Left lung (tissue), 10 donors: ENCODE results near the gene EMC1. TPM values are rescaled to one million over a fixed set of nuclear protein-coding genes. Genes with fewer than 3 reads are reported as not detected.
A peak's percentile ranks its signal among the peaks of the same experiment; 100 is the strongest.
"Not testable (repeated sequence)": the region's sequence is repeated elsewhere in the genome, so short reads cannot be mapped to it uniquely, and the experiment has no call there.

Experiments
- ATAC-seq: fragments of 200-7000 bp; cut with Tn5 transposase; one replicate; pipeline ENCODE4 v1.9.1; 2020; ENCODE audit warnings: moderate library complexity
- DNase-seq, 4 donors: peaks; one replicate each; pipeline ENCODE4 v3.0.0-alpha.2; 2013 to 2020
- H3K27ac ChIP-seq, 2 donors: fragments of 200-600 bp; sonication (generic) in 1 of 2; one replicate each; pipeline versions ENCODE4 v1.5.0 to v1.8.0; 2020 to 2021
- H3K27me3 ChIP-seq, 2 donors: fragments of 200-600 bp; sonication (generic) in 1 of 2; one replicate each; pipeline versions ENCODE4 v1.5.0 to v1.8.0; 2020 to 2021
- H3K36me3 ChIP-seq, 2 donors: fragments of 200-600 bp; sonication (generic) in 1 of 2; one replicate each; pipeline versions ENCODE4 v1.5.0 to v1.8.0; 2020 to 2021
- H3K4me1 ChIP-seq, 2 donors: fragments of 200-600 bp; one replicate each; pipeline ENCODE4 v1.8.0; 2021
- H3K4me3 ChIP-seq, 2 donors: fragments of 200-600 bp; sonication (generic) in 1 of 2; one replicate each; pipeline versions ENCODE4 v1.5.0 to v1.8.0; 2020 to 2021; ENCODE audit warnings: mild to moderate bottlenecking in 1 of 2
- H3K9me3 ChIP-seq, 2 donors: fragments of 200-600 bp; sonication (generic) in 1 of 2; one replicate each; pipeline versions ENCODE4 v1.5.0 to v1.8.0; 2020 to 2021
- intact Hi-C, 2 donors: fragments of 100-400 bp; cut with DNase I; formaldehyde crosslinking; loops; one replicate each; pipeline versions ENCODE4 v1.11.2 to v1.14.2; 2022
- polyA plus RNA-seq, 6 donors: library from polyadenylated mRNA; unstranded; fragments of 120-200 nt; gene quantifications; one replicate each; pipeline ENCODE4 v1.2.1, GENCODE V29; 2013; ENCODE audit not compliant: insufficient read length in 6 of 6
- total RNA-seq, 2 donors: library from RNA; stranded (reverse); fragmentation: NEBNext Ultra II Directional; extraction: Animal tissue kit (Norgen Biotek cat#: 25700); gene quantifications; one replicate each; pipeline ENCODE4 v1.2.1, GENCODE V29; 2021
- TF ChIP-seq, protein P1 (sequence below), 2 donors: fragments of 200-600 bp; sonication (generic) in 1 of 2; IDR thresholded peaks; one replicate each; pipeline versions ENCODE4 v1.5.0 to v1.8.0; 2021; ENCODE audit warnings: antibody characterized with exemption in 2 of 2
- donor health status: DM: no; HTN: yes; CAD: no.
- donor health status: DM: no; HTN: no; CAD: no.

EMC1 gene
- total and polyA plus RNA-seq, 8 donors: 43.7 to 55.5 (median 52.4) TPM

DNA sequence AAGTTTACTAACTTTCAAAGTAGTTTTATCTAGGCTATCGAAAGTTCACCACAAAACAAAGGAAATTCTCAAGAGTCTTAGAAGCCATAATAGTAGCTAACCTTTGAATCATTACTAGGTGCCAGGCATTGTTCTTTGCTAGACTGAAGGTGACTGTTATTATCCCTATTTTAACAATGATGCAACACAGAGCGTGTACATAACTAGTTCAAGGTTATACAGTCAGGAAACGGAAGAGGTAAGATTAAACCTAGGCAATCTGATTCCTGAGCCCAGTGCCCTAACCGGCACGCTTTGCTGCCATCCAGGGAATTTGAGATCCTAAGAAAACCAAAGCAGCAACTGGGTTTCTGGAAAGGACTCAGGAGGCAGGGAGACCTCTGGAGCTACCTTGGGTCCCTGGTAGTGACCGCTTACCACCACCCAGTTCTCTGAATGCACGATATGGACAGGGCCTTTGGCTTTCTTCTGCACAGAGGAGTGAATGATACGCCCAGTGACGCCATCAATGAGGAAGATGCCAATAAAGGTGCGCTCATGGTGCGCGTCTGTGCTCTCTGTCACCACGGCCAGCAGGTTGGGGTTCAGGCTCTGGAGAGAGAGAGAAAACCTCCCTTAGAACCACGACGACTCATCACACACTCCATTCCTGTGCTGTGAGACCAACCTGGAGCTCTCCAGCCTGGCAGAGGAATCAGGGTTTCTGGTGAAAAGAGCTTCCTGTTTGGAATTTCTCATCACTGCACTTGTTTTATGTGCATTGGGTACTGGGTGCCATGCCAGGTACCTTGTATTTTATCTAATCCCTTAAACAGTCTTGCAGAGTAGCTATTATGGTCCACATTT lies 28.1 kb downstream of the EMC1 start:
- H3K9me3 ChIP-seq: no peaks in the 10 kb centered on the region
- peaks cover 0 to 14% of the 10 kb centered on the region in 2 donors for H3K4me1 ChIP-seq
- H3K27me3 ChIP-seq: no peaks in the 10 kb centered on the region
- intact Hi-C loops: no loop called here
- no peak overlapping the region for H3K27ac ChIP-seq
- peaks cover 0 to 99% of the 10 kb centered on the region in 2 donors for H3K36me3 ChIP-seq
- TF ChIP-seq, protein P1, sequence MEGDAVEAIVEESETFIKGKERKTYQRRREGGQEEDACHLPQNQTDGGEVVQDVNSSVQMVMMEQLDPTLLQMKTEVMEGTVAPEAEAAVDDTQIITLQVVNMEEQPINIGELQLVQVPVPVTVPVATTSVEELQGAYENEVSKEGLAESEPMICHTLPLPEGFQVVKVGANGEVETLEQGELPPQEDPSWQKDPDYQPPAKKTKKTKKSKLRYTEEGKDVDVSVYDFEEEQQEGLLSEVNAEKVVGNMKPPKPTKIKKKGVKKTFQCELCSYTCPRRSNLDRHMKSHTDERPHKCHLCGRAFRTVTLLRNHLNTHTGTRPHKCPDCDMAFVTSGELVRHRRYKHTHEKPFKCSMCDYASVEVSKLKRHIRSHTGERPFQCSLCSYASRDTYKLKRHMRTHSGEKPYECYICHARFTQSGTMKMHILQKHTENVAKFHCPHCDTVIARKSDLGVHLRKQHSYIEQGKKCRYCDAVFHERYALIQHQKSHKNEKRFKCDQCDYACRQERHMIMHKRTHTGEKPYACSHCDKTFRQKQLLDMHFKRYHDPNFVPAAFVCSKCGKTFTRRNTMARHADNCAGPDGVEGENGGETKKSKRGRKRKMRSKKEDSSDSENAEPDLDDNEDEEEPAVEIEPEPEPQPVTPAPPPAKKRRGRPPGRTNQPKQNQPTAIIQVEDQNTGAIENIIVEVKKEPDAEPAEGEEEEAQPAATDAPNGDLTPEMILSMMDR (IDR thresholded peaks at IDR 0.05): no peak
- no peak for DNase-seq
- ATAC-seq: no peak
- no peak overlapping the region for H3K4me3 ChIP-seq

DNA sequence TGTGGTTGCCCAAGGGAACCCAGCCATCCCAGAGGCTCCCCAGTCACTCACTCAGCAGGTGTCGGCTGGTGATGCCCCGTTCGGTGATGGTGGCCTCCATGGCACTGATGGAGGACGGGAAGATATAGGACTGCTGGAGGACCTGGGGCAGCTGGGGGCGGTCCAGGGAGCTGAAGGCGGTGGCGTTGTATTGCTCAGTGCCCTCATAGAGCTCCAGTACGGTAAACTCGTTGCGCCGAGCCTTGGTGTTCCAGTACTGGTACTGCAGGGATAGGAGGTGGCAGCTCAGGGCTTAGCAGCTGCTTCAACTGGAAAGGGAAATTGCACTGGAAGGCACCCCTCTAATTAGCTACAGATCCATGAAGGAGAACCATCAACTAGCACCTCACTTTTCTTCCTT lies 28.8 kb downstream of the EMC1 start:
- peaks cover 0 to 14% of the 10 kb centered on the region in 2 donors for H3K4me1 ChIP-seq
- H3K27me3 ChIP-seq: no peaks in the 10 kb centered on the region
- DNase-seq (no peak), ATAC-seq (no peak)
- H3K4me3 ChIP-seq: no peak overlapping the region
- no peak overlapping the region for H3K27ac ChIP-seq
- H3K9me3 ChIP-seq: no peaks in the 10 kb centered on the region
- TF ChIP-seq, protein P1 (IDR thresholded peaks at IDR 0.05): no peak
- intact Hi-C loops: no loop called here
- peaks cover 0 to 99% of the 10 kb centered on the region in 2 donors for H3K36me3 ChIP-seq

DNA sequence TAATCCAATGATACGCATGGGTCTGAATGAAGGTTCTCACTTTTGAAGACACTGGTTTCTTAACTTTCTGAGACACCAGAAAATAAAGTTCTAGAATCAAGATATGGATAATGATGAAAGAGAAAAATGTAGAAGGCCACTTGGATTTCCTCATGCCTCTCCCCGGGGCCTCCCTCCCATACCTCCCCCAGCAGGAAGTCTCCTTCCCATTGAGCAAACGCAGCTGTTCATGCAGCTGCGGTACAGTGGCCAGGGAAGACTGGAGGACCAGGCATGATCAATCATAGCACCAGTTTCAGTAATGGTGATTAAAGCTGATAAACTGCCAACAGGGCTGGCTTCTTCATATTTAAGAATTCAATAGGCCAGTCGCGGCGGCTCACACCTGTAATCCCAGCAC lies 30.3 kb downstream of the EMC1 start:
- H3K36me3 ChIP-seq: peaks cover 0 to 98% of the 10 kb centered on the region in 2 donors
- TF ChIP-seq, protein P1 (IDR thresholded peaks at IDR 0.05): no peak

DNA sequence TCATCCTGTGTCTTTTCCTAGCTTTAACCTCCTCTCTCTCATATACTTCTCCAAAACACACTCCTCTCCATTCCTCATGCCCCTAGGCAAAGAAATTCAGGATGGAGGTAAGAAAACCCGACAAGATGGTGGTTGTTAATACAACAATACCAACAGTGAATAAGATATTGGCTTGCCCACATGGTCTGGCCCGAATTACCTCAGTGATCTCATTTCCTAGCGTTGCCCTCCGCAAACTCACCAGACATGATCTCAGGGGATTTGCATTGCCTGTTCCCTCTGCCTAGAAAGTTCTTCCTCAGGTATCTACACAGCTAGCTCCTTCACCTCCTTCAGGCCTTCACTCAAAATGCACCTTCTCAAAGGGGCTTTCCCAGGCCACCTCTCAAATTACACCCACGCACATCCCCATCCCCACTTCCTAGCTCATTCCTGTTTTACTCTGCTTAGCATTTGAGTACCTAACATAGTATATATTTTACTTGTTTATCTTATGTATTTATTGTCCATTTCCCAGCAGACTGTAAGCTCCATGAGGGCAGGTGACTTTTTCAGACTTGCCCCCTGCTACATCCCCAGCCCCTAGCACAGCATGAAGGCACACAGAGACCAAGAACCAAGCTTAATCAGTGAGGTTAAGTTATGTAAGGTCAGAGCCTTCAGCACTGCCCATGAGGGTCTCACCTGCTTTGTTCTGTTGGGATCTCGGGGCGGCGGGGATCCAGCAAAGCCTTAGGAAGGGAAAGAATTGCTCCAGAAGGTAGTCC lies 31.1 kb downstream of the EMC1 start:
- intact Hi-C loops: no loop called here
- no peak overlapping the region for H3K4me3 ChIP-seq
- peaks cover 0 to 14% of the 10 kb centered on the region in 2 donors for H3K4me1 ChIP-seq
- TF ChIP-seq, protein P1 (IDR thresholded peaks at IDR 0.05): no peak
- H3K27ac ChIP-seq: peak overlapping the region in 1 of 2 donors; percentile 20
- H3K9me3 ChIP-seq: no peaks in the 10 kb centered on the region
- H3K27me3 ChIP-seq: no peaks in the 10 kb centered on the region
- H3K36me3 ChIP-seq: peaks cover 0 to 98% of the 10 kb centered on the region in 2 donors
- DNase-seq (no peak), ATAC-seq (no peak)

More for the DNA sequence above, 30.3 kb downstream of the EMC1 start:
- Histone ChIP-seq H3K9me3 (no peaks in the 10 kb centered on the region), H3K27ac (peak overlapping the region in 1 of 2 donors; percentile 20), H3K27me3 (no peaks in the 10 kb centered on the region), H3K4me1 (peaks cover 0 to 14% of the 10 kb centered on the region in 2 donors), H3K4me3 (no peak overlapping the region)
- intact Hi-C loops: no loop called here
- ATAC-seq: peak; percentile 49
- peak in 1 of 4 donors; percentile 61 for DNase-seq

DNA sequence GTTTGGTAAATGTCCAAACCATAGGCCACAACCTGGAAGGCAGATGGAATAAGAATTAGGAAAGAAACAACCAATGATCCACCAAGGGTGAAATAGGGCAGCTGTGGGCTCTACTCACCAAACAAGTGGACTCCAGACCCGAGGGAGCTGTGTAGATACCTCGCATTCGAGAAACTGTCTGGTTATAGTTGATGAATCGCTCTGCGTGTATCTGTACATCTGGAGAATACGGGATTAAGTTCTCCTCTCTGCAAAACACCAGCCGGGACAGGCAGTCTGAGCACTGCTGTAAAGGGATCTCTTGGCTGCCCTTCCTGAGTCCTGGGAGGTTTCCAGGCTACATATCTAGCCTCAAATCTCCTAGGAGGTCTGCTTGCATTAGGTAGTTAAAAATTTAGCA lies 31.9 kb downstream of the EMC1 start:
- Histone ChIP-seq H3K9me3 (no peaks in the 10 kb centered on the region), H3K4me1 (peaks cover 0 to 14% of the 10 kb centered on the region in 2 donors), H3K4me3 (no peak overlapping the region), H3K27me3 (no peaks in the 10 kb centered on the region), H3K36me3 (peaks cover 0 to 98% of the 10 kb centered on the region in 2 donors), H3K27ac (no peak overlapping the region)
- intact Hi-C loops: no loop called here
- no peak for DNase-seq
- no peak for ATAC-seq
- TF ChIP-seq, protein P1 (IDR thresholded peaks at IDR 0.05): no peak

DNA sequence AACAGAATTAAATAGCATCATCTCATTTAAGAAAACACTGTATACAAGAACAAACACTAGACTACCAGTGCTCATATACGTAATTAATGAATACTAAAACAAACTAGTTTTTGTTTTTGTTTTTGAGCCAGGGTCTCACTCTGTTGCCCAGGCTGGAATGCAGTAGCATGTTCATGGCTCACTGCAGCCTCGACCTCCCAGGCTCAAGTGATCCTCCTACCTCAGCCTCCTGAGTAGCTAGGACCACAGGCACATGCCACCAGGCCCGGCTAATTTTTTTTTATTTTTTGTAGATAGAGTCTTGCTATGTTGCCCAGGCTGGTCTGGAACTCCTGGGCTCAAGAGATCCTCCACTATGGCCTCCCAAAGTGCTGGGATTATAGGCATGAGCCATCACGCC lies 34.7 kb downstream of the EMC1 start:
- ATAC-seq, H3K4me3 ChIP-seq, H3K27ac ChIP-seq, H3K9me3 ChIP-seq, H3K27me3 ChIP-seq, intact Hi-C loops, DNase-seq: not testable (repeated sequence)
- Histone ChIP-seq H3K4me1 (peaks cover under 1 to 31% of the 10 kb centered on the region in 2 donors), H3K36me3 (peaks cover 0 to 77% of the 10 kb centered on the region in 2 donors)
